Measurements from ENCODE around the gene UGDH.

The UGDH gene

DNA sequence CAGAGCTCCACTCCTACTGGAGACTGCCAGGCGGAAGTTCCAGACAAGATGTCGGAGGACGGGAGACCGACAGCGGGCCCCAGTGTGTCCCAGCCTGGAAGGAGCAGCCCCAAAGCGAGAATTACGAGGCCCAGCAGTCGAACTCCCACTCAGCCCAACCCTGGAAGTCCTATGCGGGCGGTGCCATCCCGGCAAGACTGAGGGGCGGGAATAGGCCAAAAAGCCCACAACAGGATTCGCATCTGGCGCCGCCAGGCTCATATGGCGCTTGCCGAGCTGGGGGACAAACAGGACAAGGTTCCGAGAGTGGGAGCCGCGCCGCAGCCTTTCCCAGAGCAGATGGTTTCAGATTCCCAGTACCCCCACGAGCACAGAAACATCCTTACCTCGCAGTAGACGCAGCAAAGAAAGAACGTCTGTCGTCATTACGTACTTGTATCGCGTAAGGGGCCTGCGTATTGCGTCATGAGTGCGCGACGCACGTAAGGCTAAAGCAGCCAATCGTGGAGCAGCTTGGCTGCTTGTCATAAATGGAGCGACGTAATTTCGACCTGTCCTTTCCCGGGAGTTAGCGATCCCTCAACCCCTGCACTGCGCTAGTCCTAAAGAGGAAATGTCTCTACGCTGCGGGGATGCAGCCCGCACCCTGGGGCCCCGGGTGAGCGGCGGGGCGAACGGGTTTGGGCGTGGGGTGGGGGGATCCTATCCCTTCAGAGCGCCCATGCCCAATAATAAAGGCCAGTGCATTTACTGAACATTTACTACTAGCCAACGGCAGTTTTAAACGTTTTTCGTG lies 68.5 kb downstream of the UGDH start, which contains the start of the genes LIAS and RPL9:
LIAS (plus strand) TSS at position 552 of the 796 bp plus-strand sequence; CDS start at position 614, 62 bp downstream.
RPL9 (minus strand) TSS at position 418 of the 796 bp plus-strand sequence. CDS start 483 bp downstream, outside the sequence.
- peak within 1 kb of the TSS; percentile 84 to 100 (median 94) for H3K27ac ChIP-seq
- H3K4me3 ChIP-seq = peak within 1 kb of the TSS; percentile 58 to 92 (median 73)

DNA sequence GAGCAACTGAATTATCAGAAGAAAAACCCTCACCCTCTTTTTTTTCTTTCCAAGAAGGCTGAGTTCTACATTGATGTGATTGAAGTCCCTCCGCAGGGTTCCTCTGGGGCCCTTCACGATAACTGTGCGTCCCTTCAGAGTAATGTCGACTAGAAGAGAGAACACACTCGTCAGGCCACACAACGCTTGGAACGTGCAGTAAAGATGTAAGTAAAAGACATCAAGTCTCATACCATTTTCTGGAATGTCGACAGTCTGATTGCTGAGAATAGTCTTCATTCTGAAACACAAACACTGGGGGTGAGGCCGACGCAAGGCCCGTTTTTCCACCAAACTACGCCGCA lies 69.1 kb downstream of the UGDH start:
- H3K4me3 ChIP-seq = peak overlapping the region; percentile 58 to 92 (median 73)

DNA sequence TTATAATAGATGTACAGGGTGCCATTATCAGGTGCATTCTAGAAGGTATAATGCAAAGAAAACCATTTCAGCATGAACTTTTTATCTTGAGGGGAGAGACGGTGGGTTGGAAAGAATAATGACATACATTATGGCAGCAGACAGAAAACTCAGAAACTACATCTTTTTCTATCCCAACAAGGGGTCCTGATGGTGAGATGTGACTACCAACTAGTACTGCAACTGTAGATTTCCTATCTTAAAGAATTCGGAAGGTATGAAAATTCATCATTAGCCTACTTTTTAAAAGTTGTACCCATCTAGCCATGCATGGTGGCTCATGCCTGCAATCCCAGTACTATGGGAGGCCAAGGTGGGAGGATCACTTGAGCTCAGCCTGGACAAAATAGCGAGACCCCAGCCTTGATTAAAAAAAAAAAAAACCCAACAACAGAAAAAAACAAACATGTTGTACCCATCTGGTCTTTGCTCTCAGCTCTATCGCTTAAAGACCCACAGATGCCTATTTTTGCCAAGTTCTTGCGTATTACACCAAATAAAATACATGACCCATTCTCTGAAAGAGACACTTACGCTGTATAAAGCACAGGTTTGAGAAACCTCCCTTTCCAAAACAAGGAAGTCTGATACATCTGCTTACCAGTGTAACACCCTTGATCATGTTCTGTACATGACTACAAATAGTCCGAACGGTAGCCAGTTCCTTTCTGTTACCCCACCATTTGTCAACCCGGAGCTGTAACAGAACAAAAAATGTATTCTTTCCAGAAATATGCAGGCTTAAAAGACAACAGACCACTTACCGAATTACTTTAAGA lies 70.1 kb downstream of the UGDH start:
- H3K27ac ChIP-seq = peak overlapping the region in 15 of 21 experiments; percentile 84 to 100 (median 94)

More for the DNA sequence above, 69.1 kb downstream of the UGDH start:
- peak overlapping the region; percentile 84 to 100 (median 94) for H3K27ac ChIP-seq

DNA sequence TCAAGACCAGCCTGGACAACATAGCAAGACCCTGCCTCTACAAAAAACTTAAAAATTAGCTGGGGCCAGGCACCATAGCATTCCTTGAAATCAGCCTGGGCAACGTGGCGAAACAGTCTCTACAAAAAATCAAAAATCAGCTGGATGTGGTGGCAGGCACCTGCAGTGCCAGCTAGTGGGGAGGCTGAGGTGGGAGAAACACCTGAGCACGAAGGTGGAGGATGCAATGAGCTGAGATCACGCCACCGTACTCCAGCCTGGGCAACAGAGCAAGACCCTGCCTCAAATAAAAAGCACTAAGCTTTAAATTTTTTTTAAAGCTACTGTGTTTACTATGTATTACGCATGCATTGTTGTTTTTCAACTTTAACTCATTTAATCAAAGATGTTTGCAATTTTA lies 71.8 kb downstream of the UGDH start:
- no peak overlapping the region for H3K27ac ChIP-seq
- H3K4me3 ChIP-seq = no peak overlapping the region

More for the DNA sequence above, 70.1 kb downstream of the UGDH start:
- peak overlapping the region; percentile 58 to 92 (median 73) for H3K4me3 ChIP-seq

DNA sequence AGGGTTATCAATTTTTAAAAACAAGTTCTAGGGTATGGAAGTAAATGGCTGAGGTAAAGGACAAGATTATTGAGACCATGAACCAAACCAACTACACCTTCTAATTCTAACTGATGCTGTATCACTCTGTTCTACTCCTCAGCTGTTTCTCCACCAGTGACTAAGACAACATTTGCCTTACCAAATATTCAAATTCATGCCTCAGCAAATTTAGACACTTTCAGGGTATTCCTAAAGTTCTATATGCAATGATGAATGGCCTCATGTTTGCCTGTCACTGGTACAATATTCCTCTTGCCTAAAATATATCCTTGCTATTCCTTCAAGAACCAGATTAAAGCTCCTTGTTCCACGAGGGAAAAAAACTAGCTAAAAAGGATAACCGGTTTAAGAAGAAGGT lies 73.5 kb downstream of the UGDH start:
- Histone ChIP-seq H3K4me3 (no peak overlapping the region), H3K27ac (no peak overlapping the region)

DNA sequence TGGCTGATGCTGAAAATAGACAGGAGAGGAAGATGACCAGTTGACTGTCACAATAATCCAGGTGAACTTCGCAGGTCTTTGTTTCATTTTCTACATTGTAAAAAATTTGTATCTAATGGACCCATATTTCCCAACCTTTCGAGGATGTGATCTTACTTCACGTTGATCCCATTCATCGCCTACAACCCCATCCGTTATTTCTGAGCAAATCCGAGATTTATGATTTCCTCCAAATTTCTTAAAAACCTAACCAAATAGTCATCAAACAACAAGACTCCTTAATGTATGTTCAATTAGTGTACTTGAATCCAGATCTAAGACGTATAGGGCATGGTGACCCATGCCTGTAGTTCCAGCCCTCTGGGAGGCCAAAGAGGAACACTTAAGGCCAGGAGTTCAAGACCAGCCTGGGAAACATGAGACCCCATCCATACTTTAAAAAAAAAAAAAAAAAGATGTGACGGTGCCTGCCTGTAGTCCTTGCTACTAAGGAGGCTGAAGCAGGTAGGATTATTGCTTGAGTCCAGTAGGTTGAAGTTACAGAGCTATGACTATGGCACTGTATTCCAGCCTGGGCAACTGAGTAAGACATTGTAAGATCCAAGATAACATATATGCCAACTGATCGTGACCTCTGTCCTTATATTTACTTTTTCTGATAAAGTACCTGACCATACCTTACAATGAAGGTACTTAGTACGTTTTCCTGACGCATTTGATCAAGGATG lies 74.2 kb downstream of the UGDH start:
- H3K27ac ChIP-seq = no peak overlapping the region
- H3K4me3 ChIP-seq = no peak overlapping the region

DNA sequence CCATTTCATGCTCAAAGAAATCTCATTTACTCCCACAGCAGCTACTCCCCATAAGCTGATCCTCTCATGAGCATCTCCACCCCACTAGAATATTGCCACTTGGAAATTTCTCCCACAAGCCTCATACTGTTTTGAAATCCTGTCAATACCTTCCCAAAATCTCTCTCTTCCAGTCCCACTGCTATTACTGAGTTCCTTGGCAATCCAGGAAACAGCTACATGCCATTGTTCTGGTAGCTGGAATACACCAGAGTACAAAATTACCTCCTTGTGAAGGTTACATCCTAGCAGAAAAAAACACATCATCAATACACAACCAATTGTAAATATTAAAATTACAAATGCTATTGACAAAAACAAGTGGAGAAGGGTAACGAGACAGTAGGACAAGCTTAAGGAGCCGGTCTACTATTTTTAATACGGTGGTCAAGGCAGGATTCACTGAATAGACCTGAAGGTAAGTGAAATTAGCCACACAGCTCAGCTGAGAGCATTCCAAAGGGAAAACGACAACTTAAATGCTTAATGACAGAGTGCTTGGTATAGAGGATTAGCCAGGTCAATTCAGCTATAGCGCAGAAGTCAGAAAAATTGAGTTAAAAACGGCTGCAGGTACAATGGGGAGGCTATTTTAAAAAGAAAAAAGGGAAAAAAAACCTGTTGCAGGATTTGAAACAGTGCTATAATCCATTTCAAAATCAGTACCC lies 74.9 kb downstream of the UGDH start:
- Histone ChIP-seq H3K4me3 (no peak overlapping the region), H3K27ac (no peak overlapping the region)

DNA sequence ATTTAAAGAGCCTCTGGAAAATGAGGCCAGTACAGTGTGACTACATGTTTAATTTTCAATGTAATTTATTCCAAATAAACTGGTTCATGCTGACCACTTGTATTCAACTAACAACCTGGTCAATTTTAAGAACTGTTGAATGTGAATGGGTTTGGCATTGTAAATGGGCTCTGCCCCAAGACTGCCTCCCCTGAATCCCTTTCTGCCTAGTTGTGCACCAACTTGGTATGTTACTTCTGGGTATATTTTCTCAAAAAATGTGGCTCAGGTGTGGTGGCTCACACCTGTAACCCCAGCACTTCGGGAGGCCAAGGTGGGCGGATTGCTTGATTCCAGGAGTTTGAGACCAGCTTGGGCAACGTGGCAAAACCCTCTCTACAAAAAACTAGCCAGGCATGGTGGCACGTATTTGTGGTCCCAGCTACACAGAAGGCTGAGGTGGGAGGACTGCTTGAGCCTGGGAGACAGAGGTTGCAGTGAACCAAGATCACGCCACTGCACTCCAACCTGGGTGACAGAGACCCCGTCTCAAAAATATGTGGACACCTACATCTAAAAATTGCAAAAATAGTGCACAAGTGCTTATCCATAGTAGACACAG lies 75.7 kb downstream of the UGDH start:
- no peak overlapping the region for H3K27ac ChIP-seq
- no peak overlapping the region for H3K4me3 ChIP-seq

DNA sequence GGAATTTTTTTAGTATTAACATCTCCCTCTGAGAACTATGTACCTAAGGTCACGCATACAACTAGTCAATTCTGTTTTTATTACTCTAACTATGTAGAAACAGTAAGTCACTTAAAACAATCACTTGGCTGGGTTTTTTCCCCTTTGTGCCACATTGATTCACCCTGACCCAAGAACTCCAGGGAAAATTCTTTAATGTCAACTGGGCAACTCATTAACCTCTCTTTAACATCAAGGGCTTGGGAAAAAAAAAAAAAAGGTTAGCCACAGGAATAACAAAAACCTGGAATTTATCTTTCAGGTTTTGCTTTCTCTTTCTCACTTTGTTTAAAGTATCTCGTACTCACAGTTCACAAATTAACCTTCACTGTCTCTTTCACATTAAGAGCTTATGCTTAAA lies 76.6 kb downstream of the UGDH start:
- H3K27ac ChIP-seq = no peak overlapping the region
- no peak overlapping the region for H3K4me3 ChIP-seq
